NCI-H446 treated with DMSO at 0.1 percent for 48 hours (cell line): ENCODE data around the gene KRTAP5-8.
"Not testable (repeated sequence)": the region's sequence is repeated elsewhere in the genome, so short reads cannot be mapped to it uniquely, and the experiment has no call there.

Experiments used
- DNase-seq: peaks from one replicate; lab custom pipeline; 2025; lab: John Stamatoyannopoulos, UW

Gene KRTAP5-8

GRCh38 chr11:71537977-71538665 lies at the start of gene KRTAP5-8:
TSS of gene KRTAP5-8 (plus strand) at chr11:71538025. CDS start at chr11:71538056, 31 bp downstream.
- not testable (repeated sequence) for DNase-seq

GRCh38 chr11:71488681-71489270 lies 49.0 kb upstream of the KRTAP5-8 start:
- no peak for DNase-seq

GRCh38 chr11:71489311-71490043 lies 48.3 kb upstream of the KRTAP5-8 start:
- DNase-seq = no peak

DNA sequence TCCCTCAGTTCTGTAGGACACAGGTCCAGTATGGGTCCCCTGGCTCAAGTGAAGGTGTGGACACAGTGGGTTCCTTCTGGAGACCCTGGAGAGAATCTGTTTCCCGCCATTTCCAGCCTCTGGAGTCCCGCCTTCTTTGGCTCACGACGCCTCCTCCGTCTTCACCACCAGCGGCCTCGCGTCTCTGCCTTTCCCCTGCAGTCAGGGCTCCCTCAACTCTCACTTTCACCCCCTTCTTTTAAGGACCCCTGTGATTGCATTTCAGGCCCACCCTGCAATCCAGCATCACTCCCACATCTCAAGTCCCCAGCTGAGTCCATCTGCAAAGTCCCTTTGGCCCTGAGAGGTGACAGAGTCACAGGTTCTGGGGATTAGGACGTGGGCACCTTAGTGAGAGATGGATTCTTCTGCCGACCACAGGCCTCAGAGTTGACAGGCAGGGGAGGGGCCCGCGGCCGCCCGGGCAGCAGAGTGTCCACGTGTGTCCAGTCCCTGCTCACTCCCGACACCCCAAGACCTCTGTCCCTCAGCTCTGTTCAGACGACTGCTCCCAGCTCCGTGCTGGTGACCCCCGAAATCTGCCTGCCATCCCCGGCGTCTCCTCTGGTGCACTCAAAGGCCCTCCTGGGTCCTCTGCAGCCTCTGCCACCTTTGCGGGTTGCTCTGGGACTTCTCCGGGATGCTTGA lies 47.6 kb upstream of the KRTAP5-8 start:
- no peak for DNase-seq

- no peak for DNase-seq
These were observed 47.0 kb upstream of the KRTAP5-8 start for GRCh38 chr11:71490731-71491390.

DNA sequence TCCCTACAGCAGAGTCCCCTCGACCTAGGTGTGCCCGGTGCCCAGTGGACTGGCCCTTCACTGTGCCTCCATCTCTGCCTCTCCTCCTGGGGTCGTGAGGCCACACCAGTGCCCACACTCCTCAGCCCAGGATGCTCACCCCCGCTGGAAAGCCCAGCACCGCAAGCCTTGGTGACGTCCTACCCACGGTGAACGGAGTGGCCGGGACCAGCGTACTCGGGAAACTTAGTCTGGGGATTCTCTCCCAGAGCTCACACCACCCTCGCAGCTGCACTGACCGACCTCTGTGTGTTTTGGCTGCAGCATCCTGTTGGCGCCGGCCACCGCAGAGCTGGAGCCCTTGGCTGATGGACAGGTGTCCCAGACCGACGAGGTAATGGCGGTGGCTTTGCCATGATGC lies 46.3 kb upstream of the KRTAP5-8 start:
- DNase-seq = no peak

DNA sequence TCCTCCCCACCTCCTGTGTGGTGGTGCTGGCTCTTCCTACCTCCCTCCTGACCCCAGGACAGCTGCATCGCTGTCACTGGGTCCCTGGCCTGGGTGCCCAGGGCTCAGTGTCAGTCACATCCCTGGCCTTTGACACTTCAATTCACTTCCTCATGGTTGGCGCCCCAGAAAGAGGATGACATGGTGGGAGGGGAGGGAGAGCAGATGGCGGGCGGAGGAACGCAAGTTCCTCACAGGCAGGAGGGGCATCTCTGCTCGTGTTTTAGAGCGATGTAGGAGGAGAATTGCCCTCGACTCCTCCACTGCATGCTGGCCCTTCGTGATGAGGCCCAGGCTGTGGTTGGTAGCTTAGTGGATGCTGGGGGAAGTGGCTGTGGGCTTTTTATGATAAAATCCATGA lies 45.9 kb upstream of the KRTAP5-8 start:
- DNase-seq = no peak

- DNase-seq = no peak
These were observed 42.3 kb upstream of the KRTAP5-8 start for GRCh38 chr11:71495286-71496230.

DNA sequence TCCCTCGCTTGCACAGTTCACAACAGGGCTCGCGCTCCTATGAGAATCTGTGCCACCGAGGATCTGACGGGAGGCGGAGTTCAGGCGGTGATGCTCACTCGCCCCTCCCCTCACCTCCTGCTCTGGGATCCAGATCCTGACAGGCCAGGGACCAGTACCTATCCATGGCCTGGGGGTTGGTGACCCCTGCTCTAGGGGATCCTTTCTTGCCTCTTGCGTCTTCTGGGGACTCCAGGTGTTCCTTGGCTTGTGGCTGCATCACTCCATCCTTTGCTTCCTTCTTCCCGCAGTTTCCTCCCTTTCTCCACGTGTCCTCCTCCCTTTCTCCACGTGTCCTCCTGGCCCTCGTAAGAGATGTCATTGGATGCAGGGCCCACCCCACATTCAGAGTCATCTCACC lies 41.4 kb upstream of the KRTAP5-8 start:
- DNase-seq = no peak

GRCh38 chr11:71498091-71498490 lies 39.7 kb upstream of the KRTAP5-8 start:
- no peak for DNase-seq

- DNase-seq = no peak
These were observed 38.7 kb upstream of the KRTAP5-8 start for GRCh38 chr11:71499125-71499524.

DNA sequence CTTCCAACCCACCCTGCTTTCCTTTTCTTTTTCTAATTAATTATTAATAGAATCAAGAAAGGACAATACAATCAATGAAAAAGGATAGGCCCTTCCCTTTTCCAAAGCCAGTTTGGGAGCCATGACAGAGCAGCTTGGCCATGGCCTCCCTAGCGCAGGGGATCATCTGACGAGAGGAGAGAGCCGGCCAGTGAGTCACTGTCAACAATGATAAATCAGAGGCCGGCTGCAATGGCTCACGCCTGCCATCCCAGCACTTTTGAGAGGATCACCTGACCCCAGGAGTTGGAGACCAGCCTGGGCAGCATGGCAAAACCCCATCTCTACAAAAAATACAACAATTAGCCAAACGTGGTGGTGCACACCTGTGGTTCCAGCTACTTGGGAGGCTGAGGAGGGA lies 38.3 kb upstream of the KRTAP5-8 start:
- DNase-seq = no peak

DNA sequence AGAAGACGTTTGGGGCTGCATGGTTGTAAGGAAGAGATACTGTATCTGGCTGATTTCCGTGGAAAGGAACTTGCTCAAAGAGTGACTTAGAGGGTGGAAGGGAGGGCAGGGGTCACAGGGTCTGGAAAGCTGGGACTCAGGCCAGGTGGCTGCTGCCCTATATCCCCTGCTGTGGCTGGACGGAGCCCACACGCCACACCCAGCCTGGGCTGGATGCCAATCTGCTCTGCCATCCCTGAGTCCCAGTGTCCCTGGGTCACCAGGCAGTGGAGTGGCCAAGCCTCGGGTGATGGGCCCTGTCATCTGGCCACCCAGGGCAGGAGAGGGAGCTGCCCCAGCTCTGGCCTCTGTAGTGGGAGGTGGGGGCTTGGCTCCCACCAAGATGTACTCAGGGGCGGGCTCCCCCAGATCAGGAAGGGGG lies 37.2 kb upstream of the KRTAP5-8 start:
- no peak for DNase-seq

- DNase-seq = no peak
These were observed 36.5 kb upstream of the KRTAP5-8 start for GRCh38 chr11:71501071-71501985.

DNA sequence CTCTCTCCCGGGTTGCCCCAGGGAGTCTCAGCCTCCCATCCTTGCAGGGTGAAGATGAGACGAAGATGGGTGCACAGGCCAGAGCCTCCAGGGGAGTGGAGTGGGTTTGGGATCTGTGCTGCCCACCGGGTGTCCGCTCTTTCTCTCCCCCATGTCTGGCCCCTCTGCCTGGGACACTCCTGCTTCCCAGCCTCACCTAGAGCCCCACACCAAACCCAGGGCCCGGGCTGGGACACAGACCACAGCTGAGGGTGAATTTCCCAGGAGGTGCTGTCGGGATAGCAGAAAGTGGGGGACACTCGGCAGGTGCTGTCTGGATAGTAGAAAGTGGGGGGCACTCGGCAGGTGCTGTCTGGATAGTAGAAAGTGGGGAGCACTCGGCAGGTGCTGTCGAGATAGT lies 35.8 kb upstream of the KRTAP5-8 start:
- DNase-seq = no peak

GRCh38 chr11:71502871-71503435 lies 34.9 kb upstream of the KRTAP5-8 start:
- DNase-seq = no peak

DNA sequence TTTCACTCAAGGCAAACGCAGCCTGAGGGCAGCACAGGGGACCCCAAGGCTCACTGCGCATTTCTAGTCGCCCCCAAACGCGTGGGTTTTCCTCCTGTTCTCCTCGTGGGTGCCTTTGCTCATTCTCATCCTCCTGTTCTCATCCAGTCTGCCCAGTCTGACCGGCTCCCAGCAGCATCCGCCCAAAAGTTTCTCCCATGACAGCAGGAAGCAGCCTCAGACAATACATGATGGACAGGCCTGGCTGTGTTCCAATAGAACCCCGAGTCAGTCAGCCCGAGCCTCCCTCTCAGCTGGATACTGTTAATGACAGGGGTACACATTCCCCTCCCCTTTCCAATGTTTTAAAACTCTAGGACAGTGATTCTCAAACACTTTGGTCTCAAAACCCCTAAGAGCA lies 33.3 kb upstream of the KRTAP5-8 start:
- no peak for DNase-seq

GRCh38 chr11:71505001-71505400 lies 32.8 kb upstream of the KRTAP5-8 start:
- no peak for DNase-seq

- no peak for DNase-seq
These were observed 32.0 kb upstream of the KRTAP5-8 start for GRCh38 chr11:71505781-71506180.

DNA sequence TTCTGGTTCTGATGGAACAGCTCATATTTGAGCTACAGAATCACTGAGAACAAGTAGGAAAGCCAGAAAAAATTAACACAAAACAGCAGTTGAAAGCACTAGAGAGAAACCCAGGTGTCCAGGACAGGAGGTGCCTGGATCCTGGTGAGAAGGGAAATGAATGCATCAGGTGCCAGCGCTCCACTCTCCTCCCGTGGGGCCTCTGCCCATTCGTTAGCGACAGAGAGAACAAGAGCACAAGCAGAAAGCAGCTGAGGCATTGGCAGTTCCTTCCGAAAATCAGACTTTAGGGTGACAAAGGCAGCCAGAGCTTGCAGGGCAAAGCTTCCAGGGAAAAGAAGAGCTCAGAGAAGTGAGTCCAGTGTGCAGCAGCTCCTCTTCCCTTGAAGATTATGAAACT lies 30.7 kb upstream of the KRTAP5-8 start:
- no peak for DNase-seq
